ENCODE data around the gene TRIM32. TPM values are rescaled to one million over a fixed set of nuclear protein-coding genes. Genes with fewer than 3 reads are reported as not detected.
A peak's percentile ranks its signal among the peaks of the same experiment; 100 is the strongest.

Gene TRIM32, protein sequence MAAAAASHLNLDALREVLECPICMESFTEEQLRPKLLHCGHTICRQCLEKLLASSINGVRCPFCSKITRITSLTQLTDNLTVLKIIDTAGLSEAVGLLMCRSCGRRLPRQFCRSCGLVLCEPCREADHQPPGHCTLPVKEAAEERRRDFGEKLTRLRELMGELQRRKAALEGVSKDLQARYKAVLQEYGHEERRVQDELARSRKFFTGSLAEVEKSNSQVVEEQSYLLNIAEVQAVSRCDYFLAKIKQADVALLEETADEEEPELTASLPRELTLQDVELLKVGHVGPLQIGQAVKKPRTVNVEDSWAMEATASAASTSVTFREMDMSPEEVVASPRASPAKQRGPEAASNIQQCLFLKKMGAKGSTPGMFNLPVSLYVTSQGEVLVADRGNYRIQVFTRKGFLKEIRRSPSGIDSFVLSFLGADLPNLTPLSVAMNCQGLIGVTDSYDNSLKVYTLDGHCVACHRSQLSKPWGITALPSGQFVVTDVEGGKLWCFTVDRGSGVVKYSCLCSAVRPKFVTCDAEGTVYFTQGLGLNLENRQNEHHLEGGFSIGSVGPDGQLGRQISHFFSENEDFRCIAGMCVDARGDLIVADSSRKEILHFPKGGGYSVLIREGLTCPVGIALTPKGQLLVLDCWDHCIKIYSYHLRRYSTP
- 10 to 100 TPM in 3 of 6 donors, 1 to 10 TPM in 3; 5.9 to 18.2 (median 9.5) TPM for total RNA-seq
- polyA plus RNA-seq: 1 to 10 TPM; 2.4 to 3.2 TPM

DNA sequence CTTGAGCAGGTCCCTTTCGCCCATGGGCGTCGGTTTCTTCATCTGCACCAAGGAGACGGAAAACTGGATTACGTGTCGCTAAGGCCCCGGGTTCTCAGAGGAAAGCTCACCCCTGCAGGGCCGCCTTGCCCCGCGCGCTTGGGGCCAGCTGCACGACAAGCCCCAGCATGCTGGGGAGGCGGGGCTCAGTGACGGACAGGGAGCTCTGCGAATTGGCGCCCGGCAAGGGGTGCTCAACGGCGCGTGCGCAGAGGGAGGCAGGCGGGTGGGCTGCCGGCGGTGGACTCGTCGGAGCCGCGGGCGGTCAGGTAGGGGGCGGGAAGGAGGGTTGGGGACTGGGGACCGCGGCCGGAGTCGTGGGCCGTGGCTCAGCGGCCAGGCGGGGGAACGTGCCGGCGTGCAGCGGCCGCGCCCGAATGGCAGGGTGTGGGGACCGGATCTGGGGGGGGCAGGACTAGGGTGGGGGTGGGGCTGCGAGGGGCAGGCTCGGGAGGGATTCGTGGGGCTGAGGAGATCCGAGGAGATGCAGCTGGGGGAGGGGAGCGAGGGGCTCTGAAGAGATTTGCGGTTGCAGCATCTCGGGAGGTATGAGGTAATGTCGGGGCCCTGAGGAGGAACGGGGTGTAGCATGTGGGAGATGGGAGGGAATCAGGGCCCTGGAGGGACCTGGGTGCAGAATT lies at the start of gene TRIM32:
Gene TRIM32, plus strand, starts transcription at position 232 of the 680 bp plus-strand sequence. CDS start 10,438 bp downstream, outside the sequence.
- ATAC-seq: peak; percentile 96 to 99 (median 98)
- Histone ChIP-seq H3K4me1 (peaks cover 16 to 29% (median 18%) of the 10 kb centered on the region in 3 donors), H3K4me3 (peak within 1 kb of the TSS; percentile 35 to 67 (median 54)), H3K27me3 (no peaks in the 10 kb centered on the region), H3K9me3 (no peaks in the 10 kb centered on the region), H3K27ac (peak within 1 kb of the TSS in 3 of 4 donors; percentile 45 to 79 (median 57)), H3K36me3 (no peaks in the 10 kb centered on the region)
- FAIRE-seq: no peak
- intact Hi-C loops (cut with DNase I): no loop called here
- 0 to 1% methylated on average over 48 to 54 of the region's 54 CpGs for WGBS, 2 donors
- TF ChIP-seq, protein P1, sequence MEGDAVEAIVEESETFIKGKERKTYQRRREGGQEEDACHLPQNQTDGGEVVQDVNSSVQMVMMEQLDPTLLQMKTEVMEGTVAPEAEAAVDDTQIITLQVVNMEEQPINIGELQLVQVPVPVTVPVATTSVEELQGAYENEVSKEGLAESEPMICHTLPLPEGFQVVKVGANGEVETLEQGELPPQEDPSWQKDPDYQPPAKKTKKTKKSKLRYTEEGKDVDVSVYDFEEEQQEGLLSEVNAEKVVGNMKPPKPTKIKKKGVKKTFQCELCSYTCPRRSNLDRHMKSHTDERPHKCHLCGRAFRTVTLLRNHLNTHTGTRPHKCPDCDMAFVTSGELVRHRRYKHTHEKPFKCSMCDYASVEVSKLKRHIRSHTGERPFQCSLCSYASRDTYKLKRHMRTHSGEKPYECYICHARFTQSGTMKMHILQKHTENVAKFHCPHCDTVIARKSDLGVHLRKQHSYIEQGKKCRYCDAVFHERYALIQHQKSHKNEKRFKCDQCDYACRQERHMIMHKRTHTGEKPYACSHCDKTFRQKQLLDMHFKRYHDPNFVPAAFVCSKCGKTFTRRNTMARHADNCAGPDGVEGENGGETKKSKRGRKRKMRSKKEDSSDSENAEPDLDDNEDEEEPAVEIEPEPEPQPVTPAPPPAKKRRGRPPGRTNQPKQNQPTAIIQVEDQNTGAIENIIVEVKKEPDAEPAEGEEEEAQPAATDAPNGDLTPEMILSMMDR (IDR thresholded peaks at IDR 0.05): no peak
- DNase-seq: peak; percentile 87 to 98 (median 94)

DNA sequence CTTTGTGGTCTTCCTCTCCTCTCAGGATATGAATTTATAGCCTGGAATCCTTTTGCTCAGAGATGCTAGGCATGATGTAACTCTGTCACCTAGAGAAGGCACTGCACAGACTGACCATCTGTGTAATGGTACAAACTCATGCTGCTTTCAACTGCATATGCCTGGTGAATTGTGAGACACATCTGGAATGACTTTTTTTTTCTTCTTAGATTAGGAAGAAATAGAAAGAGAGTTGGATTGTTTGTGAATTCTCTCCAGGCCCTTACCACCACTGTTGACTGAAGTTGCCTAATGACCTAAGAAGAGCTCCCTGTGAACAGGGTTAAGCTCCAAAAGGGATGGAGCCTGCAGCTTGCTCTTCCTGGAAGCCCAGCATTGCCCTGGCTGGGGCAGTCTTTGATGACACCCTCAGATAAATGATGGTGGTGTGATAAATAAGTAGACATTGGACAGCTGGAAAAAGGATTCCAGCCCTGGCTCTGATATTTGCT lies 47.8 kb upstream of the TRIM32 start:
- Histone ChIP-seq H3K4me1 (no peaks in the 10 kb centered on the region), H3K27me3 (no peaks in the 10 kb centered on the region), H3K36me3 (no peaks in the 10 kb centered on the region), H3K9me3 (no peaks in the 10 kb centered on the region), H3K4me3 (no peak overlapping the region), H3K27ac (no peak overlapping the region)
- ATAC-seq (no peak), DNase-seq (no peak), FAIRE-seq (no peak)
- TF ChIP-seq, protein P1 (IDR thresholded peaks at IDR 0.05): no peak
- intact Hi-C loops (cut with DNase I): no loop called here

DNA sequence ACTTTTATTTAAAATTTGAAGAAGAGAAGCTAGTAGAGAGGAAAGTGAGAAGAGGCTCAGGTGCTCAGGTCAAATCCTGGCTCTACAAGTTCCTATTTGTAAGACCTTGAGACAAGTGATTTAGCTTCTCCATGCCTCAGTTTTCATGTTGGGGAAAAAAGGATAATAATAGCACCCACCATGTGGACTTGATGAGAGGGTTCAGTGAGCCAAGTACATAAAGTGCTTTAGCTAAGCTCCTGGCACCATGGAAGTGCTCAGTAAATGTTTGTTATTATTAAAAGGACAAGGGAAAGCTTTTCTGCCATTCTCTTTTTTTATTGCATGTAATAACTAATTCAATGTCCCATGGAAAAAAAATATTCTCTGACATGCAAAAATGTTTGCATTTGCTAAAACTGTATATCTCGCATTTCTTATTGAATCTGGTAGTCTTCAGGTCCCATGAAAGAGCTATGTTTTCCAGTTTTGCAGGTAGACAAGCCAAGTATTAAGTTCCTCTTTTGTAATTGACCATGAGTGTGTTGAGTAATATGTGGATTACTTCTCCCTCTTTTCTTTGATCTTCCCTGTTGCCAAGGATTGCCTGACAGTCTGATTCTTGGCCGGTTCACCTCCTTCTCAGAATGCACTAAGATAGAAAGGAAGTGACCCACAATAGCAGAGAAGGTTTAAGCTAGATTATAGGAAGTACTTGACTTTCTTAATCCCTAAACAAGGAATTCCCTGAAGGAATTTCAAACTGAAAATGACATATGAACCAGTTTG lies 45.6 kb upstream of the TRIM32 start:
- no peak for FAIRE-seq
- 87 to 89% methylated on average over 2 of the region's 2 CpGs for WGBS, 2 donors
- TF ChIP-seq, protein P1 (IDR thresholded peaks at IDR 0.05): no peak
- H3K4me1 ChIP-seq: no peaks in the 10 kb centered on the region
- H3K27ac ChIP-seq: no peak overlapping the region
- no peaks in the 10 kb centered on the region for H3K9me3 ChIP-seq
- H3K36me3 ChIP-seq: no peaks in the 10 kb centered on the region
- ATAC-seq: no peak
- H3K4me3 ChIP-seq: no peak overlapping the region
- intact Hi-C loops (cut with DNase I): loop anchor here in 1 of 3 donors (10.0 kb wide), 1 partner anchor 497 kb away; no protein-coding TSS in a partner anchor
- no peaks in the 10 kb centered on the region for H3K27me3 ChIP-seq
- no peak for DNase-seq

DNA sequence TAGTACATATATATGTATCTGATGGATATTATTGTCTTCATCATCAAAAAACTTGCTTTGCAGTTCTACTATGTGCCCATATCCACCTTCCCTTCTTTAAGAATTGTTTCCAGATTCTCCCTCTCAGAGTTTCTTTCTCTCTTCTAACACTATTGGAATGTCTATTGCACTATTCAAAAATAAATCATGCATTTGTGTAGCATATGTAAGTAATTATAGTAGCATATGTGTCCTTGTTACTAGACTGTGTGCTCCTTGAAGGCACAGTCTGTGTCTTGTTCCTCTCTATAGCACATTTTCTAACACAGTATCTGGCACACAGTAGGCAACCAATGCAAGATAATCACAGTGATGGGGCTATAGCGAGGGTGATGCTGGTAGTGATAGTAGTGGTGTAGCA lies 43.4 kb upstream of the TRIM32 start:
- 95 to 100% methylated on average over 1 of the region's 1 CpG for WGBS, 2 donors
- intact Hi-C loops (cut with DNase I): loop anchor here in 1 of 3 donors (10.0 kb wide), 1 partner anchor 499 kb away; no protein-coding TSS in a partner anchor
- TF ChIP-seq, protein P1 (IDR thresholded peaks at IDR 0.05): no peak
- H3K4me1 ChIP-seq: no peaks in the 10 kb centered on the region
- H3K27me3 ChIP-seq: no peaks in the 10 kb centered on the region
- no peak overlapping the region for H3K27ac ChIP-seq
- no peaks in the 10 kb centered on the region for H3K36me3 ChIP-seq
- H3K9me3 ChIP-seq: no peaks in the 10 kb centered on the region
- ATAC-seq (peak in 1 of 4 donors; percentile 17), DNase-seq (no peak), FAIRE-seq (no peak)
- H3K4me3 ChIP-seq: no peak overlapping the region
